WTC11 (cell line): Measurements from ENCODE around the gene ZBTB18. TPM values are rescaled to one million over a fixed set of nuclear protein-coding genes. Genes with fewer than 3 reads are reported as not detected.

Source experiments
- ATAC-seq: fragments of 200-7000 bp; cut with Tn5 transposase; 2 replicates; pipeline ENCODE4 v1.10.0; 2021; ENCODE audit warnings: mild to moderate bottlenecking, moderate library complexity
- CTCF ChIA-PET: fragments of 300-600 bp; sonication (Branson Sonifier 250); formaldehyde crosslinking; loops from one replicate; lab custom pipeline; 2021; ENCODE audit warnings: antibody characterized with exemption; lab: Charles Lee
- POLR2A ChIA-PET: fragments of 350-600 bp; sonication (Branson Sonifier 250); formaldehyde crosslinking; loops from one replicate; lab custom pipeline; 2021; ENCODE audit warnings: antibody characterized with exemption; lab: Charles Lee
- DNase-seq: peaks from one replicate; pipeline ENCODE4 v3.0.0; 2021; ENCODE audit warnings: low spot score
- H3K27ac Mint-ChIP-seq: 2 replicates; pipeline ENCODE4 v1.8.0; 2021; ENCODE audit warnings: mixed read lengths
- H3K27me3 Mint-ChIP-seq: 2 replicates; pipeline ENCODE4 v1.8.0; 2021; ENCODE audit warnings: low read depth, mild to moderate bottlenecking, moderate library complexity, mixed read lengths
- H3K36me3 Mint-ChIP-seq: 2 replicates; pipeline ENCODE4 v1.8.0; 2021; ENCODE audit warnings: mixed read lengths
- H3K4me1 Mint-ChIP-seq: 2 replicates; pipeline ENCODE4 v1.8.0; 2022; ENCODE audit warnings: mixed read lengths
- H3K4me3 Mint-ChIP-seq: 2 replicates; pipeline ENCODE4 v1.8.0; 2021; ENCODE audit warnings: mild to moderate bottlenecking, moderate library complexity, mixed read lengths
- H3K9me3 Mint-ChIP-seq: 2 replicates; pipeline ENCODE4 v1.8.0; 2021; ENCODE audit warnings: mixed read lengths
- CREM ChIP-seq: sonication (generic); formaldehyde crosslinking; IDR thresholded peaks from 2 replicates; pipeline ENCODE4 v1.8.1; 2022; ENCODE audit warnings: mild to moderate bottlenecking, missing genetic modification reagents, moderate library complexity
- ELF4 ChIP-seq: sonication (generic); formaldehyde crosslinking; IDR thresholded peaks from 2 replicates; pipeline ENCODE4 v1.8.1; 2022; ENCODE audit warnings: low read depth, mild to moderate bottlenecking, moderate library complexity, missing genetic modification reagents
- FOXJ3 ChIP-seq: sonication (generic); formaldehyde crosslinking; IDR thresholded peaks from 2 replicates; pipeline ENCODE4 v1.9.0; 2021; ENCODE audit warnings: missing genetic modification reagents, mild to moderate bottlenecking, borderline replicate concordance
- FOXP1 ChIP-seq: sonication (generic); formaldehyde crosslinking; IDR thresholded peaks from 2 replicates; pipeline ENCODE4 v1.8.0; 2022; ENCODE audit warnings: missing genetic modification reagents, mild to moderate bottlenecking, moderate library complexity, borderline replicate concordance
- GTF2I ChIP-seq: fragments of 250-450 bp; sonication (Bioruptor Pico); conservative IDR thresholded peaks from 2 replicates; pipeline ENCODE4 v1.4.0; 2021; ENCODE audit warnings: mild to moderate bottlenecking
- HMGA2 ChIP-seq: fragments of 250-450 bp; sonication (Bioruptor Pico); IDR thresholded peaks from 2 replicates; pipeline ENCODE4 v1.4.0; 2021; ENCODE audit warnings: mild to moderate bottlenecking, moderate library complexity
- OVOL2 ChIP-seq: fragments of 250-450 bp; sonication (Bioruptor Pico); IDR thresholded peaks from 2 replicates; pipeline ENCODE4 v1.9.0; 2021; ENCODE audit warnings: mild to moderate bottlenecking, borderline replicate concordance
- SMAD4 ChIP-seq: sonication (generic); formaldehyde crosslinking; IDR thresholded peaks from 2 replicates; pipeline ENCODE4 v1.8.0; 2022; ENCODE audit warnings: mild to moderate bottlenecking, missing genetic modification reagents
- ZNF232 ChIP-seq: sonication (generic); formaldehyde crosslinking; IDR thresholded peaks from 2 replicates; pipeline ENCODE4 v1.8.0; 2022; ENCODE audit warnings: mild to moderate bottlenecking, missing genetic modification reagents
- ZNF416 ChIP-seq: fragments of 250-450 bp; sonication (Bioruptor Pico); IDR thresholded peaks from 2 replicates; pipeline ENCODE4 v1.9.0; 2021; ENCODE audit warnings: mild to moderate bottlenecking, inconsistent platforms
- total RNA-seq: library from RNA; stranded (reverse); gene quantifications from 3 replicates; pipeline ENCODE4 v1.2.3, GENCODE V29; 2021
- TF ChIP-seq, protein P1 (sequence below): fragments of 250-450 bp; sonication (Bioruptor Pico); IDR thresholded peaks from 2 replicates; pipeline ENCODE4 v1.9.0; 2021; ENCODE audit warnings: mild to moderate bottlenecking
- TF ChIP-seq, protein P2 (sequence below): sonication (generic); formaldehyde crosslinking; IDR thresholded peaks from 2 replicates; pipeline ENCODE4 v1.8.1; 2022; ENCODE audit warnings: mild to moderate bottlenecking, missing genetic modification reagents, moderate library complexity, borderline replicate concordance
- TF ChIP-seq, protein P3 (sequence below): sonication (generic); formaldehyde crosslinking; IDR thresholded peaks from 2 replicates; pipeline ENCODE4 v1.8.1; 2023; ENCODE audit warnings: mild to moderate bottlenecking, missing genetic modification reagents, borderline replicate concordance
- TF ChIP-seq, protein P4 (sequence below): sonication (generic); formaldehyde crosslinking; IDR thresholded peaks from 2 replicates; pipeline ENCODE4 v1.8.0; 2022; ENCODE audit warnings: mild to moderate bottlenecking, missing genetic modification reagents
- TF ChIP-seq, protein P5 (sequence below): sonication (generic); formaldehyde crosslinking; IDR thresholded peaks from 2 replicates; pipeline ENCODE4 v1.8.1; 2023; ENCODE audit warnings: mild to moderate bottlenecking, missing genetic modification reagents, moderate library complexity
- TF ChIP-seq, protein P6 (sequence below): sonication (generic); formaldehyde crosslinking; IDR thresholded peaks from 2 replicates; pipeline ENCODE4 v1.8.0; 2022; ENCODE audit warnings: mild to moderate bottlenecking, missing genetic modification reagents

The ZBTB18 gene
- total RNA-seq, 1 experiment from 2014 or later = 16.0 TPM

DNA sequence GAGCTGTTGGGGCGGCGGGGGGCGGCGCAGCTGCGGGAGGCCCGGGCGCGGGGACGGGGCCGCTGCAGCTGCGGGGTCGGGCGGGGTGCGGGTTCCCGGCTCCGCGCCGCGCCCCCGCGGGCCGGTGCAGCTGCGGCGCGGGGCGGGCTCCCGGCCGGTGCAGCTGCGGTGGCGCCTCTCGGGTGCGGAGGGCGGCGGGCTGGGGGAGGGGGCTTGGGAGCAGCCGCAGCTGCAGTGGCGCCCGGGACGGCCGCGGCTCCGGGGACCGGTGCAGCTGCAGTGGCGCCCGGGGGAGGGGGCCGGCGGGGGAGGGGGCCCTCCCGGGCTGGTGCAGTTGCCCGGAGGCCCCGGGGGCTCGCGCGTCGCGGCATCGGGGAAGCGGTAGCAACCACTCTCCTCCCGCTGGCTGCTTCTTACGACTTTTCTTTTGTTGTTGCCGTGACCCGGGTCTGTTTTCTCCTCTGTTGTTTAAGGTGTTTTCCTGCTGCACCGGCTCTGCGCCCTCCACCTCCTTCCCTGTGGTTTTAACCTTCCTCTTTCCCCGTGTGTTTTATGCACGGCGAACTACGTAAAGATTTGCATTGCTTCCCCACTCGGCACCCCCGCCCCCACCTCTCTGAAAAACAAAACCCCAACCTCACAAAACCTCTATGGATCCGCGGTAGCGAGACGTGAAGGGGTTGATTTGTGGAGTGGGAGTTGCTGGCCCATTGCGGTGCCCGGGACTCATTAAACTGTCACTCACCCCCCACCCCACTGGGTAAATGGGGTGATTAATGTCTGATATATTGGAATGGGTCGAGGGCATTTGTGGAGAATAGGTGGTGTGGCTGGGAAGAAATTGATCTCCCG is 1.7 kb upstream of the ZBTB18 start:
- DNase-seq (peak; percentile 55), ATAC-seq (no peak)
- CTCF ChIA-PET = interaction anchor here (1.3 kb wide), 1 partner anchor 161 kb away, joined by 3 read pairs; no protein-coding TSS in a partner anchor
- TF ChIP-seq, protein P1, sequence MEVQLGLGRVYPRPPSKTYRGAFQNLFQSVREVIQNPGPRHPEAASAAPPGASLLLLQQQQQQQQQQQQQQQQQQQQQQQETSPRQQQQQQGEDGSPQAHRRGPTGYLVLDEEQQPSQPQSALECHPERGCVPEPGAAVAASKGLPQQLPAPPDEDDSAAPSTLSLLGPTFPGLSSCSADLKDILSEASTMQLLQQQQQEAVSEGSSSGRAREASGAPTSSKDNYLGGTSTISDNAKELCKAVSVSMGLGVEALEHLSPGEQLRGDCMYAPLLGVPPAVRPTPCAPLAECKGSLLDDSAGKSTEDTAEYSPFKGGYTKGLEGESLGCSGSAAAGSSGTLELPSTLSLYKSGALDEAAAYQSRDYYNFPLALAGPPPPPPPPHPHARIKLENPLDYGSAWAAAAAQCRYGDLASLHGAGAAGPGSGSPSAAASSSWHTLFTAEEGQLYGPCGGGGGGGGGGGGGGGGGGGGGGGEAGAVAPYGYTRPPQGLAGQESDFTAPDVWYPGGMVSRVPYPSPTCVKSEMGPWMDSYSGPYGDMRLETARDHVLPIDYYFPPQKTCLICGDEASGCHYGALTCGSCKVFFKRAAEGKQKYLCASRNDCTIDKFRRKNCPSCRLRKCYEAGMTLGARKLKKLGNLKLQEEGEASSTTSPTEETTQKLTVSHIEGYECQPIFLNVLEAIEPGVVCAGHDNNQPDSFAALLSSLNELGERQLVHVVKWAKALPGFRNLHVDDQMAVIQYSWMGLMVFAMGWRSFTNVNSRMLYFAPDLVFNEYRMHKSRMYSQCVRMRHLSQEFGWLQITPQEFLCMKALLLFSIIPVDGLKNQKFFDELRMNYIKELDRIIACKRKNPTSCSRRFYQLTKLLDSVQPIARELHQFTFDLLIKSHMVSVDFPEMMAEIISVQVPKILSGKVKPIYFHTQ (CRISPR knock-in tag) = no peak
- TF ChIP-seq, protein P2, sequence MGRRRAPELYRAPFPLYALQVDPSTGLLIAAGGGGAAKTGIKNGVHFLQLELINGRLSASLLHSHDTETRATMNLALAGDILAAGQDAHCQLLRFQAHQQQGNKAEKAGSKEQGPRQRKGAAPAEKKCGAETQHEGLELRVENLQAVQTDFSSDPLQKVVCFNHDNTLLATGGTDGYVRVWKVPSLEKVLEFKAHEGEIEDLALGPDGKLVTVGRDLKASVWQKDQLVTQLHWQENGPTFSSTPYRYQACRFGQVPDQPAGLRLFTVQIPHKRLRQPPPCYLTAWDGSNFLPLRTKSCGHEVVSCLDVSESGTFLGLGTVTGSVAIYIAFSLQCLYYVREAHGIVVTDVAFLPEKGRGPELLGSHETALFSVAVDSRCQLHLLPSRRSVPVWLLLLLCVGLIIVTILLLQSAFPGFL (CRISPR knock-in tag) = no peak
- TF ChIP-seq GTF2I (CRISPR knock-in tag) (no peak), FOXJ3 (CRISPR knock-in tag) (no peak), CREM (CRISPR knock-in tag) (no peak), ZNF232 (no peak), OVOL2 (CRISPR knock-in tag) (no peak), ZNF416 (CRISPR knock-in tag) (no peak), SMAD4 (CRISPR knock-in tag) (no peak), HMGA2 (CRISPR knock-in tag) (no peak), ELF4 (CRISPR knock-in tag) (no peak), FOXP1 (CRISPR knock-in tag) (no peak)
- TF ChIP-seq, protein P3, sequence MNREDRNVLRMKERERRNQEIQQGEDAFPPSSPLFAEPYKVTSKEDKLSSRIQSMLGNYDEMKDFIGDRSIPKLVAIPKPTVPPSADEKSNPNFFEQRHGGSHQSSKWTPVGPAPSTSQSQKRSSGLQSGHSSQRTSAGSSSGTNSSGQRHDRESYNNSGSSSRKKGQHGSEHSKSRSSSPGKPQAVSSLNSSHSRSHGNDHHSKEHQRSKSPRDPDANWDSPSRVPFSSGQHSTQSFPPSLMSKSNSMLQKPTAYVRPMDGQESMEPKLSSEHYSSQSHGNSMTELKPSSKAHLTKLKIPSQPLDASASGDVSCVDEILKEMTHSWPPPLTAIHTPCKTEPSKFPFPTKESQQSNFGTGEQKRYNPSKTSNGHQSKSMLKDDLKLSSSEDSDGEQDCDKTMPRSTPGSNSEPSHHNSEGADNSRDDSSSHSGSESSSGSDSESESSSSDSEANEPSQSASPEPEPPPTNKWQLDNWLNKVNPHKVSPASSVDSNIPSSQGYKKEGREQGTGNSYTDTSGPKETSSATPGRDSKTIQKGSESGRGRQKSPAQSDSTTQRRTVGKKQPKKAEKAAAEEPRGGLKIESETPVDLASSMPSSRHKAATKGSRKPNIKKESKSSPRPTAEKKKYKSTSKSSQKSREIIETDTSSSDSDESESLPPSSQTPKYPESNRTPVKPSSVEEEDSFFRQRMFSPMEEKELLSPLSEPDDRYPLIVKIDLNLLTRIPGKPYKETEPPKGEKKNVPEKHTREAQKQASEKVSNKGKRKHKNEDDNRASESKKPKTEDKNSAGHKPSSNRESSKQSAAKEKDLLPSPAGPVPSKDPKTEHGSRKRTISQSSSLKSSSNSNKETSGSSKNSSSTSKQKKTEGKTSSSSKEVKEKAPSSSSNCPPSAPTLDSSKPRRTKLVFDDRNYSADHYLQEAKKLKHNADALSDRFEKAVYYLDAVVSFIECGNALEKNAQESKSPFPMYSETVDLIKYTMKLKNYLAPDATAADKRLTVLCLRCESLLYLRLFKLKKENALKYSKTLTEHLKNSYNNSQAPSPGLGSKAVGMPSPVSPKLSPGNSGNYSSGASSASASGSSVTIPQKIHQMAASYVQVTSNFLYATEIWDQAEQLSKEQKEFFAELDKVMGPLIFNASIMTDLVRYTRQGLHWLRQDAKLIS (CRISPR knock-in tag) = no peak
- TF ChIP-seq, protein P4, sequence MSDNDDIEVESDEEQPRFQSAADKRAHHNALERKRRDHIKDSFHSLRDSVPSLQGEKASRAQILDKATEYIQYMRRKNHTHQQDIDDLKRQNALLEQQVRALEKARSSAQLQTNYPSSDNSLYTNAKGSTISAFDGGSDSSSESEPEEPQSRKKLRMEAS = no peak
- TF ChIP-seq, protein P5, sequence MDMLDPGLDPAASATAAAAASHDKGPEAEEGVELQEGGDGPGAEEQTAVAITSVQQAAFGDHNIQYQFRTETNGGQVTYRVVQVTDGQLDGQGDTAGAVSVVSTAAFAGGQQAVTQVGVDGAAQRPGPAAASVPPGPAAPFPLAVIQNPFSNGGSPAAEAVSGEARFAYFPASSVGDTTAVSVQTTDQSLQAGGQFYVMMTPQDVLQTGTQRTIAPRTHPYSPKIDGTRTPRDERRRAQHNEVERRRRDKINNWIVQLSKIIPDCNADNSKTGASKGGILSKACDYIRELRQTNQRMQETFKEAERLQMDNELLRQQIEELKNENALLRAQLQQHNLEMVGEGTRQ (CRISPR knock-in tag) = no peak
- TF ChIP-seq, protein P6, sequence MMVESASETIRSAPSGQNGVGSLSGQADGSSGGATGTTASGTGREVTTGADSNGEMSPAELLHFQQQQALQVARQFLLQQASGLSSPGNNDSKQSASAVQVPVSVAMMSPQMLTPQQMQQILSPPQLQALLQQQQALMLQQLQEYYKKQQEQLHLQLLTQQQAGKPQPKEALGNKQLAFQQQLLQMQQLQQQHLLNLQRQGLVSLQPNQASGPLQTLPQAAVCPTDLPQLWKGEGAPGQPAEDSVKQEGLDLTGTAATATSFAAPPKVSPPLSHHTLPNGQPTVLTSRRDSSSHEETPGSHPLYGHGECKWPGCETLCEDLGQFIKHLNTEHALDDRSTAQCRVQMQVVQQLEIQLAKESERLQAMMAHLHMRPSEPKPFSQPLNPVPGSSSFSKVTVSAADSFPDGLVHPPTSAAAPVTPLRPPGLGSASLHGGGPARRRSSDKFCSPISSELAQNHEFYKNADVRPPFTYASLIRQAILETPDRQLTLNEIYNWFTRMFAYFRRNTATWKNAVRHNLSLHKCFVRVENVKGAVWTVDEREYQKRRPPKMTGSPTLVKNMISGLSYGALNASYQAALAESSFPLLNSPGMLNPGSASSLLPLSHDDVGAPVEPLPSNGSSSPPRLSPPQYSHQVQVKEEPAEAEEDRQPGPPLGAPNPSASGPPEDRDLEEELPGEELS (CRISPR knock-in tag) = no peak
- peaks cover 13% of the 10 kb centered on the region for H3K27me3 Mint-ChIP-seq
- H3K9me3 Mint-ChIP-seq = no peaks in the 10 kb centered on the region
- peak overlapping the region; percentile 90 for H3K4me3 Mint-ChIP-seq
- POLR2A ChIA-PET = no interaction called here
- peak overlapping the region; percentile 90 for H3K27ac Mint-ChIP-seq
- H3K4me1 Mint-ChIP-seq = peaks cover 13% of the 10 kb centered on the region
- H3K36me3 Mint-ChIP-seq = no peaks in the 10 kb centered on the region
